ENCODE results near the gene ULK1. TPM values are rescaled to one million over a fixed set of nuclear protein-coding genes. Genes with fewer than 3 reads are reported as not detected.
"Not testable (repeated sequence)": the region's sequence is repeated elsewhere in the genome, so short reads cannot be mapped to it uniquely, and the experiment has no call there.

The ULK1 gene
- total RNA-seq, 1 donor from 2014 or later: 56.1 TPM

DNA sequence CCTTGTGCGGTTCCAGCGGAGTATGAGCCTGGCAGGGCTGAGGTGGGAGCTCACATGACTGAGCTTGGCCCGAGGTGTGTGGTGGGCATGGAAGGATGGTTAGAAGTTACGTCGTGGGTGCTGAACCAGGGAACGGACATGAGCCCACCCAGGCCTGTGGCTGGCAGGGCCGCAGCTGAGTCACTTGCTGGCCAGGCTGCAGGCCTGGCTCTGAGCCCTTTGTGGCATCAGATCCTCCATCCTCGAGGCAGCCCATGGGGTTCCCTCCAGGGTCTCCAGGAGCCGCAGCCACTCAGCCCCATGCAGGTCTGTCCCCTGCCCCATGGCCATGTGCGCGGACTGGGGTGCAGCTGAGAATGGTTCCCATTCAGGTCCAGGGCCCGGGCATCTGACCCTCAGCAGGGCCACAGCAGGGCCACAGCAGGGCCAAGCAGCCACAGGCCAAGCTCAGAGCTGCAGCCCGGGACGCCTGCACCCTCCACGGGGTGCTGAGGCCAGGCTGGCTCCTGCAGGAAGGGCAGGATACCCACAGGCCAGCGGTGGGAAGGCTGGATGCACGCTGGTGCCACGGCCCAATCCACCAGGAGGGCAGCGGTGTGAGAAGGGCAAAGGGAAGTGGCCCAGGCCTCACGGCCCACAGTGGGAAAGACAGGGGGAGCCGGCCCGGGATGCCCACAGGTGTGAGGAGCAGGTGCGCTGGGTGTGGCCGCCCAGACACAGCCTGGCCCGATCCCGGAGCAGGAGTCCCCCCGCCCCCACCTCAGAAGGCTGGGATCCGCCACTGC lies 26.3 kb upstream of the ULK1 start:
- Mint-ChIP-seq H3K27me3 (ENCODE audit: low read depth) (no peaks in the 10 kb centered on the region), H3K9me3 (ENCODE audit: low read depth) (no peaks in the 10 kb centered on the region), H3K27ac (ENCODE audit: unreplicated experiment) (no peak overlapping the region), H3K4me3 (ENCODE audit: unreplicated experiment) (no peak overlapping the region), H3K4me1 (ENCODE audit: low read depth) (peaks cover 38% of the 10 kb centered on the region), H3K36me3 (ENCODE audit: low read depth) (no peaks in the 10 kb centered on the region)
- DNase-seq (ENCODE audit: low spot score): no peak
- no peak for TF ChIP-seq CTCF (IDR thresholded peaks at IDR 0.05)

DNA sequence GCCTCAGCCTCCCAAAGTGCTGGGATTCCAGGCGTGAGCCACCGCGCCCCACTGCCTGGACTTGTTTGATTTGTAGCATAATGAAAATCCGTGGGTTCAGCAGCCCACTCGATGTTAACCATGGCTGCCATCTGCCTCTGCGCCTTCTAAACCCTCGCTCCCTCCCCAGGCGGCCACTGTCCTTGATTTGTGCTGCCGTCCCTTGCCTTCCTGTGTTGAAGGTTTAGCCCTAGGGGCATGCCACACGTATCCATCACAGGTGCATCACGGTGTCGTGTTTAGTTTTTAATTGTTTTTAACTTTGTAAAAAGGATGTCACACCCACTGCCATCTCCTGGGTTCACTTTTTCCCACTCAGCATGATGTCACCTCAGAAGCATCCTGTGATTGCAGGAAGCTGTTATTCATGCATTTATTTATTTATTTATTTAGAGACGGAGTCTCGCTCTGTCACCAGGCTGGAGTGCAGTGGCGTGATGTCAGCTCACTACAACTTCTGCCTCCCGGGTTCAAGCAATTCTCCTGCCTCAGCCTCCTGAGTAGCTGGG lies 24.5 kb upstream of the ULK1 start:
- H3K27me3 Mint-ChIP-seq (ENCODE audit: low read depth): no peaks in the 10 kb centered on the region
- peak overlapping the region; percentile 45 for H3K27ac Mint-ChIP-seq (ENCODE audit: unreplicated experiment)
- no peak overlapping the region for H3K4me3 Mint-ChIP-seq (ENCODE audit: unreplicated experiment)
- no peak for DNase-seq (ENCODE audit: low spot score)
- H3K9me3 Mint-ChIP-seq (ENCODE audit: low read depth): peaks cover 3% of the 10 kb centered on the region
- peaks cover 30% of the 10 kb centered on the region for H3K4me1 Mint-ChIP-seq (ENCODE audit: low read depth)
- H3K36me3 Mint-ChIP-seq (ENCODE audit: low read depth): no peaks in the 10 kb centered on the region
- no peak for TF ChIP-seq CTCF (IDR thresholded peaks at IDR 0.05)

GRCh38 chr12:131871677-131872076 lies 22.7 kb upstream of the ULK1 start:
- no peak for DNase-seq (ENCODE audit: low spot score)
- TF ChIP-seq CTCF (IDR thresholded peaks at IDR 0.05): no peak
- Mint-ChIP-seq H3K27ac (ENCODE audit: unreplicated experiment) (peak overlapping the region; percentile 90), H3K36me3 (ENCODE audit: low read depth) (no peaks in the 10 kb centered on the region), H3K4me3 (ENCODE audit: unreplicated experiment) (no peak overlapping the region), H3K27me3 (ENCODE audit: low read depth) (no peaks in the 10 kb centered on the region), H3K4me1 (ENCODE audit: low read depth) (peaks cover 21% of the 10 kb centered on the region), H3K9me3 (ENCODE audit: low read depth) (peaks cover 3% of the 10 kb centered on the region)

GRCh38 chr12:131872154-131873051 lies 22.0 kb upstream of the ULK1 start:
- no peak for TF ChIP-seq CTCF (IDR thresholded peaks at IDR 0.05)
- H3K4me3 Mint-ChIP-seq (ENCODE audit: unreplicated experiment): no peak overlapping the region
- no peak for DNase-seq (ENCODE audit: low spot score)
- H3K9me3 Mint-ChIP-seq (ENCODE audit: low read depth): peaks cover 3% of the 10 kb centered on the region
- H3K27me3 Mint-ChIP-seq (ENCODE audit: low read depth): no peaks in the 10 kb centered on the region
- H3K4me1 Mint-ChIP-seq (ENCODE audit: low read depth): peaks cover 21% of the 10 kb centered on the region
- peak overlapping the region; percentile 90 for H3K27ac Mint-ChIP-seq (ENCODE audit: unreplicated experiment)
- H3K36me3 Mint-ChIP-seq (ENCODE audit: low read depth): no peaks in the 10 kb centered on the region

GRCh38 chr12:131873293-131873692 lies 21.1 kb upstream of the ULK1 start:
- Mint-ChIP-seq H3K36me3 (ENCODE audit: low read depth) (no peaks in the 10 kb centered on the region), H3K27me3 (ENCODE audit: low read depth) (no peaks in the 10 kb centered on the region), H3K4me1 (ENCODE audit: low read depth) (peaks cover 21% of the 10 kb centered on the region), H3K4me3 (ENCODE audit: unreplicated experiment) (no peak overlapping the region), H3K27ac (ENCODE audit: unreplicated experiment) (no peak overlapping the region), H3K9me3 (ENCODE audit: low read depth) (peaks cover 3% of the 10 kb centered on the region)
- TF ChIP-seq CTCF (IDR thresholded peaks at IDR 0.05): no peak
- no peak for DNase-seq (ENCODE audit: low spot score)

DNA sequence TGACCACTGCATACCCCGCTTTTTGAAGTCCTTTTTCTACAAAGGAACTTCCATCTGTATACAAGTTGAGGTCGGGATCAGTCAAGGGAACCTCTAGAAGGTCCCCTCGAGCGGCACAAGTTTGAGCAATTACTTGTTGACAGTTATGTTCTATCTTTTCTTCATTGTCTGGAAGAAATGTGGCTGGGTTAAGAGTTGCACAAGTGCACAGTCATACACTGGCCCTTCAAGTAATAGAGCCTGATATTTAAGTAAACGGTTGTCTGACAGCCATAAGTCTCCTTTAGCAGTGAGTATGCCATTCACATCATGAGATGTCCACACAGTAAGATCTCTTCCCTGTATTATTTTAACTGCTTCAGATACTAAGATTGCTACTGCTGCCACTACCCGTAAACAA lies 19.4 kb upstream of the ULK1 start:
- H3K27ac Mint-ChIP-seq (ENCODE audit: unreplicated experiment): not testable (repeated sequence)

GRCh38 chr12:131877216-131877615 lies 17.2 kb upstream of the ULK1 start:
- not testable (repeated sequence) for H3K9me3 Mint-ChIP-seq (ENCODE audit: low read depth); H3K4me3 Mint-ChIP-seq (ENCODE audit: unreplicated experiment); H3K27me3 Mint-ChIP-seq (ENCODE audit: low read depth); H3K27ac Mint-ChIP-seq (ENCODE audit: unreplicated experiment); DNase-seq (ENCODE audit: low spot score); H3K4me1 Mint-ChIP-seq (ENCODE audit: low read depth); H3K36me3 Mint-ChIP-seq (ENCODE audit: low read depth)

More for the DNA sequence above, 19.4 kb upstream of the ULK1 start:
- not testable (repeated sequence) for H3K9me3 Mint-ChIP-seq (ENCODE audit: low read depth); DNase-seq (ENCODE audit: low spot score); H3K27me3 Mint-ChIP-seq (ENCODE audit: low read depth); H3K4me3 Mint-ChIP-seq (ENCODE audit: unreplicated experiment); H3K36me3 Mint-ChIP-seq (ENCODE audit: low read depth)
- H3K4me1 Mint-ChIP-seq (ENCODE audit: low read depth): peaks cover 18% of the 10 kb centered on the region
